ENCODE data around the gene AQP10.

GRCh38 chr1:154316704-154317103 is 4.2 kb upstream of the AQP10 start:
- TF ChIP-seq CTCF (conservative IDR thresholded peaks at IDR 0.05) (no peak), EZH2 (IDR thresholded peaks at IDR 0.05; ENCODE audit: low read depth) (no peak)

All from PC-9 (cell line).